ENCODE results near the gene ZNF830.
A peak's percentile ranks its signal among the peaks of the same experiment; 100 is the strongest.
"Not testable (repeated sequence)": the region's sequence is repeated elsewhere in the genome, so short reads cannot be mapped to it uniquely, and the experiment has no call there.

Gene ZNF830

GRCh38 chr17:34961093-34961911 lies at the start of gene ZNF830, which contains the start of gene CCT6B:
ZNF830 (plus strand) TSS chr17:34961540; CDS start chr17:34961567, 27 bp downstream.
CCT6B (minus strand) TSS chr17:34961460; CDS start chr17:34961393, 67 bp downstream.
- peak; percentile 62 to 80 (median 77) for DNase-seq

DNA sequence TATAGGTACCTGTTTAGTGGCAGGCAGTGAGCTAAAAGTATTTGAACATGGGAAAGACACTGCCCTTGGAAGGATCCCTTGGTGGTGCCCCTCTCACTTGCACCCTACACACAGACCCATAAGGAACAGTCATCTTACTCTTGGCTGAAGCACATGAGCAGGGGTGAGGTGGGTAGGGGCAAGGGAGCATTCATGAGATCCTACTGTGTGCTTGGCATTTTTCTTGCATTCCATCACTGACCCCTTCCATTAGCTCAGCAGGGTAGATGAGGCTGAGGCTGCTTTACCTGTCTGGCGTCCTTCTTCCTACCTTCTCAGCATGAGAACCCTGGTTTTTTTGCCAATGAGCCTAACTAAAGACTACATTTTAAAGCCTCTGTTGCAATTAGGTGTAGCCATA lies 48.3 kb upstream of the ZNF830 start:
- DNase-seq: no peak

DNA sequence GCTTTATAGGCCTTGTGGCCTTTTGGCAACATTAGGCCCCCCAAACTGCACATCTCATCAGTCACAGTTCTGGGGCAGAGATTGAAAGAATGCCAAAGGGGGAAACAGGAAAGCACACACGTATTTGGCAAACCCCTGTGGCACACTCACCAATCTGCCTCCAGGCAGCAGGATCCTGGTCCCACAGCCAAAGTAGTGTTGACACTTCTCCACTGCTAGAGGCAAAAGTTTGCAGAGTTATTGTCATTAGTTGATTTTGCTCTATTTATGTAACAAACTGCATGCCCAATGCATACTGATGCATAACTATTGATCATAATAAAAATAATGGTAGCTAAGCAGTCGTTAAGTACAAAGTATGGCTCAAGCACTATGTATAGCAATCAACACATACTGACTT lies 45.2 kb upstream of the ZNF830 start:
- no peak for DNase-seq

GRCh38 chr17:34917381-34917780 lies 44.0 kb upstream of the ZNF830 start:
- DNase-seq: no peak

GRCh38 chr17:34920676-34921075 lies 40.7 kb upstream of the ZNF830 start:
- no peak for DNase-seq

- no peak for DNase-seq
Observed at GRCh38 chr17:34926661-34927060, 34.7 kb upstream of the ZNF830 start.

DNA sequence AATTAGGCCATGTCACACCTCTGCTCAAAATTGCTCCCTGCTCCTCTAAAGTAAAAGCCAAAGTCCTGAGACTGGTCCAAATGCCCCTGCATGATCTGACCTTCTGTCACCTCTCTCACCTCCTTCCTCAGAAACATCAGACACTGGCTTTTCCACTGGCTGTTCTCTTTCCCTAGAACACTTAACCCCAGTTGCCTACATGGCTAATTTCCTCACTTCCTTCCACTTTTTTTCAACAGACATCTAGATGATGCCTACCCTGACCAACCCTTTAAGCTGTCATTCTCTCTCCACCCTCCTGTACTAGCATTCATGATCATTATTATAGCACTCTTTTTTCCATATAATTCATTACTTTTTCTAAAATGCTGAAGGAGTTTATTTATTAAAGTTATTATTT lies 31.1 kb upstream of the ZNF830 start:
- DNase-seq: no peak

DNA sequence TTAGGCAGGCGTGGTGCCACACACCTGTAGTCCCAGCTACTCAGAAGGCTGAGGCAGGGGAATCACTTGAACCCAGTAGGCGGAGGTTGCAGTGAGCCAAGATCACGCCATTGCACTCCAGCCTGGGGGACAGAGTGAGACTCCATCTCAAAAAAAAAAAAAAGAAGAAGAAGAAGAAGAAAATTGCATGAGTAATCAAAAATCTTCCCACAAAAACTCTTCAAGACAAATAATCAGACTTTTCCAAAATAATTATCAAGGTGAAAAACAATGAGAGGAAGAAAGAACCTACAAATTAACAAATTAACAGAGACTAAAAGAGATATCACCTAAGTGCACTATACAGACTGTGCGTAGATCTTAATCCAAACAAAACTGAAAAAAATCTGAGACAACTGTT lies 10.6 kb upstream of the ZNF830 start:
- not testable (repeated sequence) for DNase-seq

GRCh38 chr17:34958438-34958837 lies 2.9 kb upstream of the ZNF830 start:
- no peak for DNase-seq

DNA sequence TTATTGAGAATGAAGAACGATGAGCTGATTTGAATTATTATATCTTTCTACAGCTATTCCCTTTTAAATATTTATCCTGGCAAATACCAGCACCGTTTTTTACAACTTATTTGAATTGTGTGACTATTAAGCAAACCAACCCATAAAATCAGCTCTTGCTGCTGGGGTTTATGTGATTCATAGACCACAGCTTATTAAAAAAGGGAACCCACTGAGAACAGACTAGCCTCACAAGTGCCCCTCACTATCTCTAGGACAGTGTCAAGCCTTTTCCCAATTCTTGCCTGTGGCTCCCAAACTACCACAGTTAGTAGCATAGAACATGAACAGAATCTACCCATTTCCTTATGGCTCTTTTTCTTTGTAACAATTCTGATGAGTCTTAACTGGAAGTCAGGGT lies 12.8 kb downstream of the ZNF830 start:
- DNase-seq: no peak

DNA sequence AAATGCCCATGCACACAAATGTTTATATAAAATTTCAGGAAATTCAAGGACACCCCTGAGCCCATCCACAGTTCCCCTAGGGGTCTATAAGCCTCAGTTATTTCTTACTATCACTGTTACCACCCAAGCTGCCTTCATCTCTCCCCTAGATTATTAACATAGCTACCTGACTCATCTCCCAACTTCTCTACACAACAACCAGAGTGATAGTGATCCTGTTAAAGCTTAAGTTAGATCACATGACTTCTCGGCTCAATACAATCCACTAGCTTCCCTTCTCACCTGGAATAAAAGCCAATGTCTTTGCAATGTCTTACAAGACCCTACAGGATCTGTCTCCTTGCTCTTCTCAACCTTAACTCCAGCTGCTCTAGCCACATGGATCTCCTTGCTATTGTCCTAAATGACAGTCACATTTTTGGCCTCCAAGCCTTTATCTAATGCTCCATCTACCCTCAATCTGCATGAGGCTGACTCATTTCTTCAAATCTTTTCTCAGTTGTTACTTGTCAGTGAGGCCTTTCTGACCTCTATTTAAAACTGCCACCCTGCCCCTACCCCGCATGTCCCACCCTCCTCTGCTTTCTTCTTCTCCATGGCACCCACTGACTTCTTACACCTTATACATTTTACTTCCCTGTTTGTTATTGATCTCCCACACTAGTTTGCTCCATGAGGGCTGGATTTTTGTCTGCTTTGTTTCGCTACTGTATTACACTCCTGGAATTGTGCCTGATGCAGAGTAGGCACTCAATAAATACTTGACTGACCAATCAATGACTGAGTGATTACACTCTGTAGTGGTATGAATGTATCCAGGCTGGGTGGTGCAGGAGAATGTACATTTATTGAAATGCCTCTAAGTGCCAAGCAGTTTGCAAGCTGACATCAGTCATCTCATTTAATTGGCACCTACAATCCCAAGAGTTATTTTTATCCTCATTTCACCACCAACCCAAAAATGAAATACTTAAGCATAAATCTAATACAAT lies 13.8 kb downstream of the ZNF830 start:
- no peak for DNase-seq

DNA sequence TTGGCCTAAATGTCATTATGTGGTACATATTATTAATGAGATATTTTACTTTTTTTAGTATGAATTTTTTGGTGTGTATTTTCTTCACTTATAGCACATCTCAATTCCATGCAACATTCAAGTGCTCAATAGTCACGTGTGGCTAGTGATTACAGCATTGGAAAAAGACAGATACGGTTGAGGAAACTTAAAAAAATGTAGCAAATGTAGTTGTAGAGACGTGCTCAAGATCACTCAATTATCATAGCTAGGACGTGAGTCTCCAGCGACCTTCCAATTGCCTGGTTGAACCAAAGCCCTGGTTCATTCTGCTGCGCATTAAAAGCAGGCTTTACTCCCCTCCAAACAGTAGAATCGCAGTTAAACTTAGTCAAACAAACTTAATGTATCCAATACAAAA lies 17.8 kb downstream of the ZNF830 start:
- no peak for DNase-seq

DNA sequence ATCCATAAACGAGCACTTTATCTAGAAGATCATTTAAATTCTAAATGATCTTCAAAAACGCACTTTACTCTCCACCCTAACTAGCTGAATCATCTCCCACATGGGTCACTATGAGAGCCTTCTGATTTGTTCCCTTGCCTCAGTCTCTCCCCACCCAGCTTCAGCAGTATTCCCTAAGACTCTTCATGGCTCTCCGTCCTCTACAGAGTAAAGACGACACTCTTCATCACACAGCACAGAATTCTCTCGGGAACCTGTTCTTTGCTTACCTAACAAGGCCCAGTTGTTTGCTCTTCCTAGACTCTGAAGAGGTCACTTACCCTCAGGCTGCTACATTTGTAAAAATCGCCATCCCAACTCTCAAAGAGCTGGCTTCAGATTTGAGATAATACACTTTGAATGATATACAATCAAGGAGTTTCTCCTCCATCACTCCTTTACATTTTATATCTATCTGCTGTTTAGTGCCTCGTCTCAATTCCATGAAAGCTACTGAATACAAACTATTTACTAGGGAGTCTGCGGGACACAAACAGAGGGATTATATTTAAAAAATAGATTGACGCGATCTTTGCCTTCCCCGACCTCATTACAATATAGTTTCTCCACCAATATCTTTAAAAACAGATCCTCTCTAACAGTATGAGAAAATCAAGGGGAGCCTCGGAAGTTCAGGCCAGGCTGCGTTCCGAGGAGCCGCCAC lies 18.5 kb downstream of the ZNF830 start:
- no peak for DNase-seq

- DNase-seq: peak; percentile 83 to 86 (median 84)
Observed at GRCh38 chr17:34980353-34980680, 19.0 kb downstream of the ZNF830 start, which contains the start of gene LIG3. LIG3 (plus strand) TSS chr17:34980512; CDS start chr17:34983006, 2,494 bp downstream.

DNA sequence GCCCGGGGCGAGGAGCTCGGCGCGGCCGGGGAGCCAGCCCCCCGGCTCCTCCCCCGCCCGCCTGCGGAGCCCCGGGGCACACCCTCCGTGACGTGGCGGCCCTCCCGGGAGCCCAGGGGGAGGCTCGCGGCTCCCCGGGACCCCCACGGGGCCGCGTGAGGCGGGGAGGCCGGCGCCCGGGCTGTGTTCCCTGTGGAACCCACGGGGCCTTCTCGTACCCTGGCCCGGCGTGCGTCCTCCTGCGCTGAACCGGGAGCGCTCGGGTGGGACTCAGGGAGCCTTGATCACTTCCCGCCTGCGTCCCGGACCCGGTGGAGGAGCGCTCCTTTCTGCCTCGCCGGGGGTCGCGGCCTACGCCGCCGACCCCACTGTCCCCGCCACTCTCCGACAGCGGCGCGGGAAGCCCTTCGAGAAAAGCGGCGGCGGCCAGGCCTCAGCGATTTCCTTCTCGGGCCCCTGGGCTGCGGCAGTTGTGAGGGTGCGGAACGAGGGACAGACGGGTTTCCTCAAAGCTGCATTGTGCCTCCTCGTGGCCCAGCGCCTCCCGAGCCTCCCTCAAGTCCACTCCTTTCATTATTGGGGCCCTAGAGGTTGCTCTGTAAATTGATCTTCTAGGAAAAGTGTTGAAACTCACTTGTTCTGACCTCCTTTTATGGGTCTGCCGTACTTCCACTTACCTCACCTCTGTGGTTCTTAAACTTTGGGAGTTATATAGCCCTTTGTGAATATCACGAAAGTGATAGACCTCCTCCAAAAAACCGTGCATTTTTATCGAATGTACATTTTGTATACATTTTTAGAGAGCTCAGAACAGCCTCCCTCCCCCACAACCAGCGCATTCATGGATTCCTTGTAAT lies 19.6 kb downstream of the ZNF830 start:
- DNase-seq: peak; percentile 67 to 74 (median 70)

DNA sequence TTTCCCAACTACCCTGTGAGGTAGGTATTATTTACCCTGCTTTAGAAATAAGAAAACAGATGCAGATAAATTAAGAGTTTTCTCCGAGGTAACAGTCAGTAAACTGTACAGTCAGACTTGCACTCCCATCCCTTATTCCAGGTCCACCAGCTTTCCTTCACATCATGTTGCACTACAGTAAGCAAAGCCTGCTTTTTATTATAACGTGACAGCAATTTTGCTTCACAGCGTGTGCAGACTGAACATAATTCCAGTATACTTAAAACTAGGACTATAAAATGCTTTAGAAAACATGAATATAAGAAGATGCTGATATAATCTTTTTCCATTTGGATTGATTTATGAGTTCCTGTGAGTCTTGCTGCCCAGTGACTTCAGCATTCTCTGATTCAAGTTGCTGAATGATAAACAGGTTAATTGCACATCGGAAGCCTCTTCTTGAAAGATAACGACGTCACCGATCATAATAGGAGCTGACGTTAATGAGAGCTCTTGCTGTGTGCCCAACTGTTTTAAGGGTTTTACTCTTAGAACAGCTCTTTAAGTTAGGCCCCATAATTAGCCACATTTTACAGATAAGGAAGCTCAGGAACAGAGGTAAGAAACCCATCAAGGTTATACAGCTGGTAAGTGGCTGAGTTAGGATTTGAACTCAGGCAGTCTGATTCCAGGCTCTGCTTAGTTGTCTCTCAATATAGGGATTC lies 20.4 kb downstream of the ZNF830 start:
- no peak for DNase-seq

GRCh38 chr17:34987232-34987631 lies 25.9 kb downstream of the ZNF830 start:
- DNase-seq: no peak

- no peak for DNase-seq
Observed at GRCh38 chr17:34988644-34989043, 27.3 kb downstream of the ZNF830 start.

- DNase-seq: no peak
Observed at GRCh38 chr17:34989473-34989872, 28.1 kb downstream of the ZNF830 start.

DNA sequence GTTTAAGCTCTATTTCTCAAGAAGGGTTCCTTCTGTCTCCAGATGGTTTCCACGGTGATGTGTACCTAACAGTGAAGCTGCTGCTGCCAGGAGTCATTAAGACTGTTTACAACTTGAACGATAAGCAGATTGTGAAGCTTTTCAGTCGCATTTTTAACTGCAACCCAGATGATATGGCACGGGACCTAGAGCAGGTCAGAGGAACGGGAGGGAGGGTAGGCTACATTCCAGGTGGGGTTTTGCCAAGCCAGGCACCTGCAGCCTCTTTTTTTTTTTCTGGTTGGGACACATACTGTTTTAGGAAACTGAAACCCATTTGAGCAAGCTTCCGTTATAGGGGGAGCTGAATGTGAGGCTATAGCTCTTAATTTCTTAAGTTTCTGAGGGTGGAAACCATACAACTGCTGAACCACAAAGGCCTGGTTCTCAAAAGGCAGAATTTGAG lies 29.6 kb downstream of the ZNF830 start:
- DNase-seq: no peak

DNA sequence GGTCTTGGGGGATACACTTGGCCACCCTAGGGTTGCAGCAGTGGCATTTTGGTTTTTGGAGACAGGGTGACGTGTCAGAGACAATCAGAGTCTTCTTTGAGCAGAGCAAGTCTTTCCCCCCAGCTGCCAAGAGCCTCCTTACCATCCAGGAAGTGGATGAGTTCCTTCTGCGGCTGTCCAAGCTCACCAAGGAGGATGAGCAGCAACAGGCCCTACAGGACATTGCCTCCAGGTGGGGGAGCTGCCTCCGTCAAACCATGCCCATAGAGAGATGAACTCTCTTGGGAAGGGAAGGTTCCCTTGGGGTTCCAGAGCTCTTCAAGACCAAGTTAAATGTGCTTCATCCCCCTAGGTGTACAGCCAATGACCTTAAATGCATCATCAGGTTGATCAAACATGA lies 30.3 kb downstream of the ZNF830 start:
- DNase-seq: no peak
